H9 (cell line): ENCODE results near the gene DKK3. TPM values are rescaled to one million over a fixed set of nuclear protein-coding genes. Genes with fewer than 3 reads are reported as not detected.

Source experiments
- DNase-seq: peaks from one replicate; pipeline ENCODE4 v3.0.0-alpha.2; 2017
- H2AFZ ChIP-seq: one replicate; pipeline ENCODE4 v1.6.1; 2013; ENCODE audit warnings: mild to moderate bottlenecking, low read length, control low read depth, moderate library complexity
- H2AK5ac ChIP-seq: 2 replicates; pipeline ENCODE4 v1.6.1; 2013; ENCODE audit warnings: low read length, control low read depth, mixed read lengths; ENCODE audit not compliant: insufficient read length
- H2BK120ac ChIP-seq: one replicate; pipeline ENCODE4 v1.6.1; 2013; ENCODE audit warnings: low read depth, mild to moderate bottlenecking, low read length, control low read depth, inconsistent platforms; ENCODE audit not compliant: poor library complexity, severe bottlenecking
- H2BK12ac ChIP-seq: 2 replicates; pipeline ENCODE4 v1.6.1; 2013; ENCODE audit warnings: low read length, control low read depth, mixed read lengths, low read depth; ENCODE audit not compliant: insufficient read length
- H2BK15ac ChIP-seq: 2 replicates; pipeline ENCODE4 v1.6.1; 2013; ENCODE audit warnings: low read depth, low read length, control low read depth
- H2BK20ac ChIP-seq: one replicate; pipeline ENCODE4 v1.6.1; 2013; ENCODE audit warnings: low read depth, mild to moderate bottlenecking, low read length, control low read depth, inconsistent platforms; ENCODE audit not compliant: poor library complexity, severe bottlenecking
- H2BK5ac ChIP-seq: 2 replicates; pipeline ENCODE4 v1.6.1; 2013; ENCODE audit warnings: low read length, control low read depth, mixed read lengths; ENCODE audit not compliant: insufficient read length
- H3K14ac ChIP-seq: 2 replicates; pipeline ENCODE4 v1.6.1; 2013; ENCODE audit warnings: low read length, control low read depth; ENCODE audit not compliant: insufficient read depth
- H3K18ac ChIP-seq: 2 replicates; pipeline ENCODE4 v1.6.1; 2013; ENCODE audit warnings: low read depth, mild to moderate bottlenecking, mixed read lengths, low read length, control low read depth; ENCODE audit not compliant: insufficient read length
- H3K23ac ChIP-seq: 2 replicates; pipeline ENCODE4 v1.6.1; 2013; ENCODE audit warnings: low read length, control low read depth, mixed read lengths, low read depth; ENCODE audit not compliant: insufficient read length
- H3K23me2 ChIP-seq: 2 replicates; pipeline ENCODE4 v1.6.1; 2013; ENCODE audit warnings: low read depth, mild to moderate bottlenecking, mixed read lengths, low read length, control low read depth; ENCODE audit not compliant: insufficient read length, poor library complexity, severe bottlenecking
- H3K27ac ChIP-seq: 2 replicates; pipeline ENCODE4 v1.5.1; 2013; ENCODE audit warnings: low read length, control low read depth, mixed read lengths, low read depth; ENCODE audit not compliant: insufficient read length
- H3K27me3 ChIP-seq: 2 replicates; pipeline ENCODE4 v1.6.1; 2013; ENCODE audit warnings: low read length, control low read depth, inconsistent platforms; ENCODE audit not compliant: insufficient read depth
- H3K4ac ChIP-seq: 2 replicates; pipeline ENCODE4 v1.6.1; 2013; ENCODE audit warnings: low read depth, mild to moderate bottlenecking, control low read depth, inconsistent platforms, low read length, moderate library complexity
- H3K4me1 ChIP-seq: 2 replicates; pipeline ENCODE4 v1.6.1; 2013; ENCODE audit warnings: low read length, control low read depth, inconsistent platforms; ENCODE audit not compliant: insufficient read depth
- H3K4me2 ChIP-seq: 2 replicates; pipeline ENCODE4 v1.6.1; 2013; ENCODE audit warnings: low read length, control low read depth, mixed read lengths; ENCODE audit not compliant: insufficient read length, insufficient read depth
- H3K56ac ChIP-seq: 2 replicates; pipeline ENCODE4 v1.6.1; 2013; ENCODE audit warnings: low read depth, mild to moderate bottlenecking, mixed read lengths, low read length, control low read depth; ENCODE audit not compliant: insufficient read length
- H3K79me1 ChIP-seq: 2 replicates; pipeline ENCODE4 v1.6.1; 2013; ENCODE audit warnings: low read depth, mild to moderate bottlenecking, moderate library complexity, low read length, control low read depth, inconsistent platforms; ENCODE audit not compliant: insufficient read depth, poor library complexity, severe bottlenecking
- H3K79me2 ChIP-seq: 2 replicates; pipeline ENCODE4 v1.6.1; 2013; ENCODE audit warnings: low read length, control low read depth, inconsistent platforms; ENCODE audit not compliant: insufficient read depth
- H3K9ac ChIP-seq: 2 replicates; pipeline ENCODE4 v1.6.1; 2013; ENCODE audit warnings: low read length, control low read depth, mixed read lengths; ENCODE audit not compliant: insufficient read length; ENCODE audit errors: extremely low read depth
- H3K9me3 ChIP-seq: one replicate; pipeline ENCODE4 v1.6.1; 2013; ENCODE audit warnings: low read depth, low read length, inconsistent platforms; ENCODE audit not compliant: control insufficient read depth
- H3T11ph ChIP-seq: one replicate; pipeline ENCODE4 v1.6.1; 2013; ENCODE audit warnings: mild to moderate bottlenecking, low read length, control low read depth, inconsistent platforms
- H4K20me1 ChIP-seq: one replicate; pipeline ENCODE4 v1.6.1; 2013; ENCODE audit not compliant: control insufficient read depth, insufficient read length, insufficient read depth
- H4K5ac ChIP-seq: 2 replicates; pipeline ENCODE4 v1.6.1; 2013; ENCODE audit warnings: low read depth, mild to moderate bottlenecking, mixed read lengths, low read length, control low read depth; ENCODE audit not compliant: insufficient read length
- H4K8ac ChIP-seq: replicated peaks from 2 replicates; pipeline ENCODE4 v1.6.1; 2013; ENCODE audit warnings: low read length, control low read depth, mixed read lengths, low read depth; ENCODE audit not compliant: insufficient read length
- H4K91ac ChIP-seq: 2 replicates; pipeline ENCODE4 v1.6.1; 2013; ENCODE audit warnings: low read depth, mild to moderate bottlenecking, moderate library complexity, mixed read lengths, low read length, control low read depth; ENCODE audit not compliant: insufficient read length
- H3K27ac Mint-ChIP-seq, 3 experiments: 2 replicates in 2 of 3; 3 replicates in 1 of 3; pipeline ENCODE4 v1.8.0; 2020 to 2021; ENCODE audit warnings: mixed read lengths in 3 of 3, mild to moderate bottlenecking in 1 of 3, moderate library complexity in 1 of 3
- H3K27me3 Mint-ChIP-seq: 2 replicates; pipeline ENCODE4 v1.8.0; 2021; ENCODE audit warnings: low read depth, mild to moderate bottlenecking, moderate library complexity, mixed read lengths
- H3K36me3 Mint-ChIP-seq, 3 experiments: 2 replicates in 2 of 3; 3 replicates in 1 of 3; pipeline ENCODE4 v1.8.0; 2020 to 2021; ENCODE audit warnings: low read depth in 3 of 3, mixed read lengths in 3 of 3; ENCODE audit not compliant: insufficient read depth in 1 of 3
- H3K4me1 Mint-ChIP-seq, 2 experiments: 2 replicates each; pipeline ENCODE4 v1.8.0; 2020; ENCODE audit warnings: mixed read lengths in 2 of 2
- H3K4me3 Mint-ChIP-seq, 2 experiments: 2 replicates in 1 of 2; 3 replicates in 1 of 2; pipeline ENCODE4 v1.8.0; 2020 to 2021; ENCODE audit warnings: mild to moderate bottlenecking in 2 of 2, mixed read lengths in 2 of 2, moderate library complexity in 1 of 2
- H3K9me3 Mint-ChIP-seq, 2 experiments: 2 replicates in 1 of 2; 3 replicates in 1 of 2; pipeline ENCODE4 v1.8.0; 2020; ENCODE audit warnings: mild to moderate bottlenecking in 2 of 2, mixed read lengths in 2 of 2, moderate library complexity in 1 of 2
- WGBS: extraction: QIAGEN DNeasy Blood & Tissue Kit; methylation state at CpG from one replicate; pipeline ENCODE4 v1.1.7; 2013; ENCODE audit warnings: missing lambda C conversion rate, low lambda C conversion rate, mixed read lengths; ENCODE audit not compliant: insufficient read length; ENCODE audit errors: extremely low coverage; 5-methylcytosine and 5-hydroxymethylcytosine counted together
- total RNA-seq: library from RNA; stranded (reverse); gene quantifications from 2 replicates; pipeline ENCODE4 v1.2.1, GENCODE V29; 2021
- TF ChIP-seq, protein P1 (sequence below): fragments of 200-600 bp; sonication (generic); conservative IDR thresholded peaks from 3 replicates; pipeline ENCODE4 v1.8.0; 2021; ENCODE audit warnings: antibody characterized with exemption, mild to moderate bottlenecking

The DKK3 gene
- total RNA-seq, 1 experiment from 2014 or later = 17.1 TPM

DNA sequence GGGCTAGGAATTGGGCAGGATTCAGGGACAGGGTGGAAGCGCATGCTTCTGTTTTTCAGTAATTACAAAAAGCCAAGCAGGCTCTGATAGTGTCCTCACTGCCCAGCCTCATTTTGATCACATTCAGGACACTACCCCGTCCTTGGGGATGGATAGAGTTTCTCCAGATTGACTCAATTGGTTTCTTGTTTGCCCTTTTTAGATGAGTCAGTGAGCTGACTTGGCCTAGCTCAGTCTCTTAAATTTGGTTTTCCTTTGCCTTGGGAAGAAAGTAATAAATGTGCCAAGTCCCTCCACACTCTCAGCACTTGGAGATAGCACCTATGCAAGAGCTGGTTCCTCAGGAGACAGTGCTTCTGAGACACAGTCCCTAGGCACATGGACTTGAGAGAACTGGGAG, 25.5 kb downstream of the DKK3 start:
- H3K4me2 ChIP-seq = no peak overlapping the region
- H3T11ph ChIP-seq = no peak overlapping the region
- Mint-ChIP-seq H3K4me3 (no peak overlapping the region), H3K4me1 (peaks cover 20 to 21% of the 10 kb centered on the region in 2 experiments), H3K9me3 (peaks cover 0 to 2% of the 10 kb centered on the region in 2 experiments; a peak in 1 of 5 replicates), H3K27ac (no peak overlapping the region), H3K36me3 (peaks cover 0 to 6% (median 5%) of the 10 kb centered on the region in 3 experiments; a peak in 6 of 7 replicates), H3K27me3 (no peaks in the 10 kb centered on the region; the same call in 1 of the 2 replicates)
- H4K8ac ChIP-seq = no peak overlapping the region
- H3K79me1 ChIP-seq = no peaks in the 10 kb centered on the region
- no peak overlapping the region for H3K18ac ChIP-seq
- H3K27ac ChIP-seq = no peak overlapping the region
- H3K23ac ChIP-seq = no peak overlapping the region
- H3K4me1 ChIP-seq = peaks cover 3% of the 10 kb centered on the region; the same call in 1 of the 2 replicates
- no peak overlapping the region for H3K56ac ChIP-seq
- no peak overlapping the region for H3K9ac ChIP-seq
- no peak overlapping the region for H2BK15ac ChIP-seq
- no peak overlapping the region for H2AFZ ChIP-seq
- no peak overlapping the region for H3K4ac ChIP-seq
- H2AK5ac ChIP-seq = no peak overlapping the region
- TF ChIP-seq, protein P1, sequence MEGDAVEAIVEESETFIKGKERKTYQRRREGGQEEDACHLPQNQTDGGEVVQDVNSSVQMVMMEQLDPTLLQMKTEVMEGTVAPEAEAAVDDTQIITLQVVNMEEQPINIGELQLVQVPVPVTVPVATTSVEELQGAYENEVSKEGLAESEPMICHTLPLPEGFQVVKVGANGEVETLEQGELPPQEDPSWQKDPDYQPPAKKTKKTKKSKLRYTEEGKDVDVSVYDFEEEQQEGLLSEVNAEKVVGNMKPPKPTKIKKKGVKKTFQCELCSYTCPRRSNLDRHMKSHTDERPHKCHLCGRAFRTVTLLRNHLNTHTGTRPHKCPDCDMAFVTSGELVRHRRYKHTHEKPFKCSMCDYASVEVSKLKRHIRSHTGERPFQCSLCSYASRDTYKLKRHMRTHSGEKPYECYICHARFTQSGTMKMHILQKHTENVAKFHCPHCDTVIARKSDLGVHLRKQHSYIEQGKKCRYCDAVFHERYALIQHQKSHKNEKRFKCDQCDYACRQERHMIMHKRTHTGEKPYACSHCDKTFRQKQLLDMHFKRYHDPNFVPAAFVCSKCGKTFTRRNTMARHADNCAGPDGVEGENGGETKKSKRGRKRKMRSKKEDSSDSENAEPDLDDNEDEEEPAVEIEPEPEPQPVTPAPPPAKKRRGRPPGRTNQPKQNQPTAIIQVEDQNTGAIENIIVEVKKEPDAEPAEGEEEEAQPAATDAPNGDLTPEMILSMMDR = no peak
- H4K20me1 ChIP-seq = no peaks in the 10 kb centered on the region
- H3K79me2 ChIP-seq = no peaks in the 10 kb centered on the region
- no peaks in the 10 kb centered on the region for H3K23me2 ChIP-seq
- H4K5ac ChIP-seq = no peak overlapping the region
- H4K91ac ChIP-seq = no peak overlapping the region
- H2BK12ac ChIP-seq = no peak overlapping the region
- WGBS = no CpG with 5 or more reads among the region's 2 CpGs
- no peaks in the 10 kb centered on the region for H3K27me3 ChIP-seq
- no peaks in the 10 kb centered on the region for H3K9me3 ChIP-seq
- H2BK20ac ChIP-seq = no peak overlapping the region
- H3K14ac ChIP-seq = no peak overlapping the region
- H2BK5ac ChIP-seq = no peak overlapping the region
- no peak overlapping the region for H2BK120ac ChIP-seq
- DNase-seq = no peak
